GM12874 (cell line): ENCODE data around the gene METTL9.

ENCODE experiments used
- CTCF ChIP-seq: IDR thresholded peaks from 2 replicates; pipeline ENCODE4 v1.5.1; 2011; ENCODE audit warnings: low read depth, mild to moderate bottlenecking, control low read depth, low read length, moderate library complexity; ENCODE audit not compliant: insufficient read depth

Gene METTL9

GRCh38 chr16:21600031-21600773, 825 bp downstream of the METTL9 start:
- TF ChIP-seq CTCF, result no peak

DNA sequence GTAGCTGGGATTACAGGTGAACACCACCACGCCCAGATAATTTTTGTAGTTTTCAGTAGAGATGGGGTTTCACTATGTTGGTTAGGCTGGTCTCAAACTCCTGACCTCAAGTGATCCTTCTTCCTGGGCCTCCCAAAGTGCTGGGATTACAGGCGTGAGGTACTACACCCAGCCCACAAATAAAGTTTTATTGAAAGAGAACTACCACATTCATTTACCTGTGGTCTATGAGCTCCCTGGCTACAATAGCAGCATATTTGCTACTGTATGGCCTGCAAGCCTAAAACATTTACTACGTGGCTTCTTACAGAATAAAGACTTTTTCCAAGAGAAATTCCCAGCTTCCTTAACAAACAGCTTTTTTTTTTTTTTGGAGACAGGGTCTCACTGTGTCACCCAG, 3.4 kb downstream of the METTL9 start:
- TF ChIP-seq CTCF, result no peak

DNA sequence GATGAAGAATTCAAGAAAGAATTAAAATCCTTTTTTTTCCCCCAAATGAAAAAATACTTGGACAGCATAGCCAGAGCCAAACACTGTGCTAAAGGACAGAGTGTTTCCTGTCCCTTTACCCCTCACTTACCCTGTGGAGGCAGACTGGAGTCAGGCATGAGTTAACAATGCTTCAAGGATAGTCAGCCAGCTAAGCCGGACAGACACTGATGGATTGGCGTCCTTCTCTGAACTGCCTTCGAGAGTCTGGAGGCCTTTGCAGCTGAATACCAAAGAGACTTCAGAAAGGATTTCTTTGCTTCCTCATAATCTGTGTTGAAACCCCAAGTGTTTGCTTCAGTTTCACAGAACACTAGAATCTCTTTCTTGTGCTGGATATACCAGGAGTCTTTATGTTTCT, 4.6 kb downstream of the METTL9 start:
- no peak for TF ChIP-seq CTCF

DNA sequence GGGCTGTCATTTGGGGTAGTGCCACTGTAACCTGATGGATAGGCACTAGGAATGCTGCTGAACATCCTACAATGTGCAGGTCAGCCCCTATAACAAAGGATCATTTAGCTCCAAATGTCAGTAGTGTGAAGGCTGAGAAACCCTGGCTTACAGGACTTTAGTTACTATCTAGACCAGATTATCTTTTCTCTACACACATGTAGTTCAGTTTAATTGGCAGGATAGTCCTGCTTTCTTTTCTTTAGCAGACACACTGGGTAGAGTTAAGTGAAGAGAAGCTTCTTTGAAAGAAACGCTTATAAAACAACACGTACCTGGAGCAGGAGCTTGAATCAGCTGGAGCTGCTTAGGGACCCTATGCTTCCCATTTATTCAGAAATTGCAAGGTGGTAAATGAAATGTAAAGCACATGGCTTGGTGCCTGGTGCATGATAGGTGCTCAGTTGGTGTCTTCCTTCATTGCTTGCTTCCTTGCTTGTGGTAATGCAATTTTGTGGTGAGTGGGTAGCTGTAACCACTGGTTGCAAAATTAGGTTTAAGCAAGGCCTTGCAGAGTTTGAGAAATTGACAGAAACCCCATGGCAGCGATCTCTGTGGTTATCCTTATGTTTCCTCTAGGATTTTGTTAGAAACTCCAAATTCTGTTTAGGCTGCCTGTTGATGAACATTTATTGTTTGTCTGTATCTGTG, 9.4 kb downstream of the METTL9 start:
- TF ChIP-seq CTCF, result no peak

DNA sequence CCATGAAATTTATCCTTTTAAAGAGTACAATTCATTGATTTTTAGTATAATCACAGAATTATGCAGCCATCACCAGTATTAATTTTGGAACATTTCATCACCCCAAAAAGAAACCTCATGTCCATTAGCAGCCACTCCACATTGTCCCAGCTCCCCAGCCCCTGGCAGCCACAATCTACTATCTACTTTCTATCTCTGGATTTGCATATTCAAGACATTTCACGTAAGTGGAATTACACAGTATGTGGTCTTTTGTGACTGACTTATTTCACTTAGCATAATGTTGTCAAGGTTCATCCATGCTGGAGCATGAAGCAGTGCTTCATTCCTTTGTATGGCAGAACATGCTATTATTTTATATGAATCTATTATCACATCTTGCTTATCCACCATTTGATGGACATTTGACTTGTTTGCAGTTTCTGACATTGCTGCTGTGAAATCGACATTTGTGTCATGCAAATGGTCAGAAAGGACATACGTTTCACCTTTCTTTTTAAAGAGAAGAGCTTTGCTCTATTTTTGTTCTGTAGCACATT, 10.7 kb downstream of the METTL9 start:
- no peak for TF ChIP-seq CTCF

GRCh38 chr16:21610766-21611165, 11.4 kb downstream of the METTL9 start:
- TF ChIP-seq CTCF, result no peak

DNA sequence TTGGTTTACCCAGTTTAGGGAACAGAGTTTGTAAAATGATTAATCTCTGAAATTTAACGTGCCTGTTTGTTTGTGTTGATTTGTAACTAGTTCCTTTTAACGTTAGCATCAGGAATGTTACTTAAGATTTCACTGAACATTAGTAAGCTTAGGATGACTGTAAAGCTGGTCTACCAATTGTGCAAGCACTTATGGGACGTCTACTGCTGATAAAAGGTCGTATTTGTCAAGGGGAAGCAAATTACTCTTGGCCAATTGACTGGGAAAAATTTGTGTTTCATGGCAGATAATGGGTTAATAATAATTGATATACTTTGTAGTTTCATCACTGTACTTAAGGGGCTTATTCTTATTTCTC, 11.8 kb downstream of the METTL9 start:
- TF ChIP-seq CTCF, result no peak
